Breast epithelium (tissue), 4 donors: Measurements from ENCODE around the gene NKIRAS1. TPM values are rescaled to one million over a fixed set of nuclear protein-coding genes. Genes with fewer than 3 reads are reported as not detected.

ENCODE experiments used
- DNase-seq, 2 donors: peaks; one replicate each; pipeline ENCODE4 v3.0.0-alpha.2; 2019; ENCODE audit warnings: low spot score in 2 of 2
- H3K27ac ChIP-seq, 2 donors: fragments of 200-600 bp; sonication (generic) in 1 of 2; one replicate each; pipeline ENCODE4 v1.5.1; 2016 to 2019; ENCODE audit warnings: mild to moderate bottlenecking in 1 of 2
- H3K27me3 ChIP-seq, 2 donors: fragments of 200-600 bp; sonication (generic) in 1 of 2; one replicate each; pipeline versions ENCODE4 v1.5.1 to v1.6.0; 2017 to 2019; ENCODE audit warnings: control low read depth in 1 of 2, mild to moderate bottlenecking in 1 of 2
- H3K36me3 ChIP-seq: fragments of 200-600 bp; one replicate; pipeline ENCODE4 v1.5.1; 2019
- H3K4me1 ChIP-seq, 2 donors: fragments of 200-600 bp; sonication (generic); one replicate each; pipeline ENCODE4 v1.5.1; 2016 to 2019; ENCODE audit warnings: control low read depth in 1 of 2
- H3K4me3 ChIP-seq, 3 donors: fragments of 200-600 bp; sonication (generic); 1 replicate in 2 of 3; 2 replicates in 1 of 3; pipeline ENCODE4 v1.5.1; 2016 to 2019; ENCODE audit warnings: mild to moderate bottlenecking in 3 of 3, moderate library complexity in 2 of 3
- H3K9me3 ChIP-seq, 2 donors: fragments of 200-600 bp; sonication (generic) in 1 of 2; one replicate each; pipeline ENCODE4 v1.5.1; 2016 to 2019; ENCODE audit warnings: control low read depth in 1 of 2
- POLR2A ChIP-seq: fragments of 450-650 bp; IDR thresholded peaks from one replicate; pipeline ENCODE4 v1.6.1; 2016; ENCODE audit warnings: antibody characterized with exemption, mild to moderate bottlenecking, moderate library complexity
- POLR2AphosphoS5 ChIP-seq, 3 donors: sonication (generic); formaldehyde crosslinking; IDR thresholded peaks; one replicate each; pipeline ENCODE4 v1.6.1; 2017; ENCODE audit warnings: antibody characterized with exemption in 3 of 3
- intact Hi-C: fragments of 100-400 bp; cut with DNase I; formaldehyde crosslinking; loops from one replicate; pipeline ENCODE4 v1.15.1; 2023; ENCODE audit warnings: low total_unique reads
- total RNA-seq, 3 donors: library from RNA; depleted of rRNA; stranded (reverse); fragments of >200 nt; gene quantifications; one replicate each; pipeline ENCODE4 v1.1.0, GENCODE V29; 2016
- TF ChIP-seq, protein P1 (sequence below), 3 donors: fragments of 450-650 bp; IDR thresholded peaks; one replicate each; pipeline ENCODE4 v1.5.1; 2016 to 2017; ENCODE audit warnings: antibody characterized with exemption in 3 of 3, mild to moderate bottlenecking in 3 of 3, moderate library complexity in 3 of 3

NKIRAS1 gene
- total RNA-seq, 3 donors from 2014 or later = 15.7 to 20.3 (median 19.2) TPM

DNA sequence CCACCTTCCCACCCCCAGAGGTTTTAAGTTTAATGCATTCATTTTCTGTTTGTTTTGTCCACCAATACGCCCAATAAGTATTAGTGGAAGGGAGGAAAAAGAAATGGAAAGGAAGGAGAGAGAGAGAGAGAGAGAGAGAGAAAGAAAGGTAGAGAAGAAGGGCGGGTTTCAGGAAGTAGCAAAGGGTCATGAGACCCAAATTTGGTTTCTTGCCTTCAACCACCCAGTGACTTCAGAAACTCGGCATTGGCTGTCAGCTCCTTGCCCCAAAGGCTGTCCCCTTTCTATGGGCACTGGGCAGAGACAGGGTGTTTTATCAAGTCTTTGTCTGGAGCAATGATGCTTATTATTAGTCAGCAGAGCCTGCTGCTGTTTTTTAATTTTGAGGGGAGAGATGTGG, 14.8 kb upstream of the NKIRAS1 start:
- no peaks in the 10 kb centered on the region for H3K4me1 ChIP-seq
- intact Hi-C loops = no loop called here
- no peaks in the 10 kb centered on the region for H3K36me3 ChIP-seq
- H3K27me3 ChIP-seq = no peaks in the 10 kb centered on the region
- no peaks in the 10 kb centered on the region for H3K9me3 ChIP-seq
- H3K27ac ChIP-seq = no peak overlapping the region
- DNase-seq = no peak
- TF ChIP-seq POLR2A (no peak), POLR2AphosphoS5 (IDR thresholded peaks at IDR 0.05) (no peak)
- TF ChIP-seq, protein P1, sequence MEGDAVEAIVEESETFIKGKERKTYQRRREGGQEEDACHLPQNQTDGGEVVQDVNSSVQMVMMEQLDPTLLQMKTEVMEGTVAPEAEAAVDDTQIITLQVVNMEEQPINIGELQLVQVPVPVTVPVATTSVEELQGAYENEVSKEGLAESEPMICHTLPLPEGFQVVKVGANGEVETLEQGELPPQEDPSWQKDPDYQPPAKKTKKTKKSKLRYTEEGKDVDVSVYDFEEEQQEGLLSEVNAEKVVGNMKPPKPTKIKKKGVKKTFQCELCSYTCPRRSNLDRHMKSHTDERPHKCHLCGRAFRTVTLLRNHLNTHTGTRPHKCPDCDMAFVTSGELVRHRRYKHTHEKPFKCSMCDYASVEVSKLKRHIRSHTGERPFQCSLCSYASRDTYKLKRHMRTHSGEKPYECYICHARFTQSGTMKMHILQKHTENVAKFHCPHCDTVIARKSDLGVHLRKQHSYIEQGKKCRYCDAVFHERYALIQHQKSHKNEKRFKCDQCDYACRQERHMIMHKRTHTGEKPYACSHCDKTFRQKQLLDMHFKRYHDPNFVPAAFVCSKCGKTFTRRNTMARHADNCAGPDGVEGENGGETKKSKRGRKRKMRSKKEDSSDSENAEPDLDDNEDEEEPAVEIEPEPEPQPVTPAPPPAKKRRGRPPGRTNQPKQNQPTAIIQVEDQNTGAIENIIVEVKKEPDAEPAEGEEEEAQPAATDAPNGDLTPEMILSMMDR (IDR thresholded peaks at IDR 0.05) = no peak
- no peak overlapping the region for H3K4me3 ChIP-seq

DNA sequence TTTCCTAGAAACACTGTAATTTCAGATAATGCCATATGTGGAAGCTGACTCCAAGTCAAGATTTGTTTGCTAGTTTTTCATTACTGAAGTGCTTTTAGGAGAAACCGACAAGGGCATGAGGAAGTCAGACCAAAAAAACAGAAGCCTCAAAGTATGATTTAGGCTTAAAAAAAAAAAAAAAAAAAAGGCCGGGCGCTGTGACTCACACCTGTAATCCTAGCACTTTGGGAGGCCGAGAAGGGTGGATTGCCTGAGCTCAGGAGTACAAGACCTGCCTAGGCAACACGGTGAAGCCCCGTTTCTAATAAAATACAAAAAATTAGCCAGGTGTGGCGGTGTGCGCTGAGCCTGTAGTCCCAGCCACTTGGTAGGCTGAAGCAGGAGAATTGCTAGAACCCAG, 11.7 kb upstream of the NKIRAS1 start:
- intact Hi-C loops = no loop called here
- Histone ChIP-seq H3K27ac (no peak overlapping the region), H3K36me3 (no peaks in the 10 kb centered on the region), H3K4me1 (no peaks in the 10 kb centered on the region), H3K4me3 (no peak overlapping the region), H3K9me3 (no peaks in the 10 kb centered on the region), H3K27me3 (no peaks in the 10 kb centered on the region)
- no peak for TF ChIP-seq POLR2A
- TF ChIP-seq, protein P1 (IDR thresholded peaks at IDR 0.05) = no peak
- TF ChIP-seq POLR2AphosphoS5 (IDR thresholded peaks at IDR 0.05) = no peak
- no peak for DNase-seq

DNA sequence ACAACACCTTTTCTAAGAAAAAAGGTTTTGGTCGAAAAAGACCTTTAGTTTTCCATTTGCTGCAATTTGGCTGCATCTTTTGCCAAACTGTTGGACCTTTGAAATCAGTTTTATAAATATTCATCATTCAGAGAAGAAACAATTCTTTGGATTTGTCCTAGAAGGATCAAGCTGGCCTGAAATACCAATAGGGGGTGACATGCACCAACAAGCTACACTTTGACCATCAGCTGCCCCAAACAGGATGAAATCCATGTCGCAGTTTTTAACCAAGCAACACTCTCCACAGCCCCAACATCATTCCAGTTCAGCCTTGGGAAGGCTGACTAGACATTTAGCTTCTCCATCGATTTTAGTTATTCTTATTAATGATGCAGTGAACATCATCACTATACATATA, 9.9 kb upstream of the NKIRAS1 start:
- DNase-seq = no peak
- no peak overlapping the region for H3K27ac ChIP-seq
- H3K27me3 ChIP-seq = no peaks in the 10 kb centered on the region
- H3K4me3 ChIP-seq = no peak overlapping the region
- TF ChIP-seq, protein P1 (IDR thresholded peaks at IDR 0.05) = no peak
- TF ChIP-seq POLR2AphosphoS5 (IDR thresholded peaks at IDR 0.05) = no peak
- TF ChIP-seq POLR2A = no peak
- no peaks in the 10 kb centered on the region for H3K9me3 ChIP-seq
- intact Hi-C loops = no loop called here
- no peaks in the 10 kb centered on the region for H3K36me3 ChIP-seq
- H3K4me1 ChIP-seq = no peaks in the 10 kb centered on the region

DNA sequence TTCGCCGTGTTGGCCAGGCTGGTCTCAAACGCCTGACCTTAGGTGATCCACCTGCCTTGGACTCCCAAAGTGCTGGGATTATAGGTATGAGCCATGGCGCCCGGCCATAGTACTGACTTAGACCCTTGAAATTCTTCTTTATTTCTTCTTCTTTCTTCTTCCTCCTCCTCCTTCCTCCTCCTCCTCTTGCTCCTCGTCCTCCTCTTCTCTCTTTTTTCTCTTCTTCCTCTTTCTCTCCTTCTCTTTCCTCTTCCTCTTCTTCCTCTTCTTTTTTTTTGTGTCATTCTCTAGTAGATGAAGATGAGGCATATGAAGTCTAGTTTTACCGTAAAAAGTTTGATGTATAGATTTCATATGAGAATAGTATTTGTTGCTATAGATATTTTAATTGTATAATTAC, 9.5 kb upstream of the NKIRAS1 start:
- Histone ChIP-seq H3K36me3 (no peaks in the 10 kb centered on the region), H3K27me3 (no peaks in the 10 kb centered on the region), H3K27ac (no peak overlapping the region), H3K9me3 (no peaks in the 10 kb centered on the region), H3K4me1 (no peaks in the 10 kb centered on the region), H3K4me3 (no peak overlapping the region)
- TF ChIP-seq, protein P1 (IDR thresholded peaks at IDR 0.05) = no peak
- no peak for TF ChIP-seq POLR2AphosphoS5 (IDR thresholded peaks at IDR 0.05)
- no peak for TF ChIP-seq POLR2A
- no peak for DNase-seq
- intact Hi-C loops = no loop called here

DNA sequence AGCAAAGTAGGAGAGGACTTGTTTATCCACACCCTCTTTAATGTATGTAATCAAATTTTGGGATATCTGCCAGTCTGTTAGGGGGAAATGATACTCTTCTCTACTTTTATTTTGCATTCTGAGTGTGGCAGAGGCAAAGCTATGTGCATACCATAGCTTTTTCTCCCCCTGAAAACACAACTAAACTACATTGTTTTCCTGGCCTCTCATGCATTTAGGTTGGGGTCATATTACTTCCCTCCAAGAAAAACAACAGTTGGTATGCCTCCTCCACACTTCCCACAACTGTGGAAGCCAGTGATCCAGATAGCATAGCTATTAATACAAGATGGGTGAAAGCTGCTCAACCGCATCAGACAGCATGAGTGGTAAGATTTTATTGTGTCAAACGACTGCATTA, 7.0 kb upstream of the NKIRAS1 start:
- no peaks in the 10 kb centered on the region for H3K27me3 ChIP-seq
- intact Hi-C loops = no loop called here
- TF ChIP-seq, protein P1 (IDR thresholded peaks at IDR 0.05) = no peak
- TF ChIP-seq POLR2A (no peak), POLR2AphosphoS5 (IDR thresholded peaks at IDR 0.05) (no peak)
- H3K4me1 ChIP-seq = peaks cover 0 to 2% of the 10 kb centered on the region in 2 donors
- H3K9me3 ChIP-seq = no peaks in the 10 kb centered on the region
- H3K36me3 ChIP-seq = no peaks in the 10 kb centered on the region
- no peak overlapping the region for H3K27ac ChIP-seq
- no peak overlapping the region for H3K4me3 ChIP-seq
- DNase-seq = no peak
